ENCODE results near the gene PNMA8A.

- TF ChIP-seq EZH2phosphoT487 (IDR thresholded peaks at IDR 0.05; ENCODE audit: low read depth): no peak
- no peak for TF ChIP-seq CTCF (IDR thresholded peaks at IDR 0.05; ENCODE audit: low read depth, low read length)
Measured at GRCh38 chr19:46491975-46492682, 20.8 kb upstream of the PNMA8A start.

All from OCI-LY3 (cell line).